Ovary (tissue), 3 donors: ENCODE data around the gene VIPR2.

Experiments
- EP300 ChIP-seq: sonication (generic); formaldehyde crosslinking; IDR thresholded peaks from one replicate; pipeline ENCODE4 v1.6.1; 2017; ENCODE audit warnings: antibody characterized with exemption
- POLR2A ChIP-seq: fragments of 450-650 bp; IDR thresholded peaks from one replicate; pipeline ENCODE4 v1.6.1; 2017; ENCODE audit warnings: antibody characterized with exemption, mild to moderate bottlenecking, moderate library complexity
- TF ChIP-seq, protein P1 (sequence below), 3 donors: fragments of 450-650 bp in 2 of 3; fragments of 200-600 bp in 1 of 3; IDR thresholded peaks; one replicate each; pipeline versions ENCODE4 v1.5.1 to v1.8.0; 2016 to 2022; ENCODE audit warnings: antibody characterized with exemption in 3 of 3, mild to moderate bottlenecking in 1 of 3
- donor health status: DM: no; HTN: no; CAD: no.

DNA sequence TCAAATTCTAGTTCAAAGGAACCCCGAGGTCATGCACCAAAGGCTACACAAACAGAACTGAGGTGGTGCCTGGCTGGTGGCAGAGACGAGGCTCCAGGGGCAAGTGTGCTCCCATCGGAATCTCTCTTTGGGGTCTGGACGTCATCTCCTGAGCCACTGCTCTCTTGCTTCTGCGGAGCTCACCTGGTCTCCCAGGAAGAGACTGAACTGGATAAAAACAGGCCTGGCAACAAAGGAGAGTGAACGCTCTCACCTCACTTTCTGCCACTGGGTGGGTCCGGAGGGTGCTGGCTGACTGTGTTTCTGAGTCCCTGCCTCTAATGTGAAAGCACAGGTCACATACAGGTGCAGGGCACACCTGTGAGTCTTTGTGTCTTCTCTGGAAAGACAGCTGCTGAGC, 22.4 kb downstream of the VIPR2 start:
- TF ChIP-seq, protein P1, sequence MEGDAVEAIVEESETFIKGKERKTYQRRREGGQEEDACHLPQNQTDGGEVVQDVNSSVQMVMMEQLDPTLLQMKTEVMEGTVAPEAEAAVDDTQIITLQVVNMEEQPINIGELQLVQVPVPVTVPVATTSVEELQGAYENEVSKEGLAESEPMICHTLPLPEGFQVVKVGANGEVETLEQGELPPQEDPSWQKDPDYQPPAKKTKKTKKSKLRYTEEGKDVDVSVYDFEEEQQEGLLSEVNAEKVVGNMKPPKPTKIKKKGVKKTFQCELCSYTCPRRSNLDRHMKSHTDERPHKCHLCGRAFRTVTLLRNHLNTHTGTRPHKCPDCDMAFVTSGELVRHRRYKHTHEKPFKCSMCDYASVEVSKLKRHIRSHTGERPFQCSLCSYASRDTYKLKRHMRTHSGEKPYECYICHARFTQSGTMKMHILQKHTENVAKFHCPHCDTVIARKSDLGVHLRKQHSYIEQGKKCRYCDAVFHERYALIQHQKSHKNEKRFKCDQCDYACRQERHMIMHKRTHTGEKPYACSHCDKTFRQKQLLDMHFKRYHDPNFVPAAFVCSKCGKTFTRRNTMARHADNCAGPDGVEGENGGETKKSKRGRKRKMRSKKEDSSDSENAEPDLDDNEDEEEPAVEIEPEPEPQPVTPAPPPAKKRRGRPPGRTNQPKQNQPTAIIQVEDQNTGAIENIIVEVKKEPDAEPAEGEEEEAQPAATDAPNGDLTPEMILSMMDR (IDR thresholded peaks at IDR 0.05): no peak
- TF ChIP-seq POLR2A (no peak), EP300 (no peak)
